Activated CD4-positive, alpha-beta memory T cell treated with anti-CD3 and anti-CD28 coated beads for 36 hours (primary cell): ENCODE results near the gene SLC2A4. TPM values are rescaled to one million over a fixed set of nuclear protein-coding genes. Genes with fewer than 3 reads are reported as not detected.
"Not testable (repeated sequence)": the region's sequence is repeated elsewhere in the genome, so short reads cannot be mapped to it uniquely, and the experiment has no call there.

Experiments
- CTCF ChIA-PET: fragments of 350-600 bp; sonication (Branson Sonifier 250); formaldehyde crosslinking; loops from one replicate; lab custom pipeline; 2021; ENCODE audit warnings: antibody characterized with exemption, inconsistent platforms; lab: Charles Lee
- POLR2A ChIA-PET: fragments of 350-600 bp; sonication (Branson Sonifier 250); formaldehyde crosslinking; loops from one replicate; lab custom pipeline; 2021; ENCODE audit warnings: antibody characterized with exemption; lab: Charles Lee
- DNase-seq: peaks from one replicate; pipeline ENCODE4 v3.0.0-alpha.2; 2020
- H3K27ac Mint-ChIP-seq: one replicate; pipeline ENCODE4 v1.8.0; 2021; ENCODE audit warnings: mixed read lengths
- H3K27me3 Mint-ChIP-seq: one replicate; pipeline ENCODE4 v1.8.0; 2021; ENCODE audit warnings: mixed read lengths
- H3K36me3 Mint-ChIP-seq: one replicate; pipeline ENCODE4 v1.8.0; 2021; ENCODE audit warnings: mixed read lengths
- H3K4me1 Mint-ChIP-seq: one replicate; pipeline ENCODE4 v1.8.0; 2021; ENCODE audit warnings: low read depth, mixed read lengths
- H3K4me3 Mint-ChIP-seq: one replicate; pipeline ENCODE4 v1.8.0; 2021; ENCODE audit warnings: mild to moderate bottlenecking, mixed read lengths
- H3K9me3 Mint-ChIP-seq: one replicate; pipeline ENCODE4 v1.8.0; 2021; ENCODE audit warnings: mixed read lengths
- intact Hi-C: fragments of 100-400 bp; cut with micrococcal nuclease; formaldehyde crosslinking; loops from one replicate; pipeline ENCODE4 v1.15.1; 2023
- total RNA-seq, 2 experiments: library from RNA; stranded (reverse); gene quantifications; one replicate each; pipeline ENCODE4 v1.2.3, GENCODE V29; 2021

Gene SLC2A4
- total RNA-seq, 2 experiments from 2014 or later: 0.15 to 0.19 TPM

GRCh38 chr17:7238420-7239090 lies 43.0 kb upstream of the SLC2A4 start:
- peaks cover 4% of the 10 kb centered on the region for H3K27me3 Mint-ChIP-seq
- peak overlapping the region; percentile 94 for H3K4me3 Mint-ChIP-seq
- POLR2A ChIA-PET: interaction anchor here (1.0 to 2.6 kb wide), 8 partner anchors 11 to 449 kb away, joined by 3 to 11 read pairs (median 3); partner anchors contain the start of genes DLG4, ELP5, SLC16A13 and TP53
- CTCF ChIA-PET: interaction anchor here (0.7 to 4.4 kb wide), 7 partner anchors 11 to 322 kb away, joined by 3 to 34 read pairs (median 4); partner anchors contain the start of genes ACADVL and DLG4
- H3K4me1 Mint-ChIP-seq: peaks cover 62% of the 10 kb centered on the region
- no peaks in the 10 kb centered on the region for H3K9me3 Mint-ChIP-seq
- H3K36me3 Mint-ChIP-seq: peaks cover 32% of the 10 kb centered on the region
- H3K27ac Mint-ChIP-seq: peak overlapping the region; percentile 97
- DNase-seq: peak; percentile 40
- intact Hi-C loops: loop anchor here (1.0 kb wide), 4 partner anchors 14 to 245 kb away; partner anchors contain the start of genes EIF5A and ELP5

- H3K4me3 Mint-ChIP-seq: peak within 1 kb of the TSS; percentile 94
- CTCF ChIA-PET: interaction anchor here (0.9 to 4.4 kb wide), 5 partner anchors 10 to 321 kb away, joined by 3 to 34 read pairs (median 5); partner anchors contain the start of genes ACADVL and DLG4
Observed at GRCh38 chr17:7239091-7240027, 42.2 kb upstream of the SLC2A4 start, which contains the start of gene PHF23. PHF23 (minus strand) TSS chr17:7239457; CDS start chr17:7239279, 178 bp downstream.

GRCh38 chr17:7240375-7240774 lies 41.1 kb upstream of the SLC2A4 start:
- Mint-ChIP-seq H3K27me3 (peaks cover 3% of the 10 kb centered on the region), H3K27ac (peak overlapping the region; percentile 97), H3K4me3 (peak overlapping the region; percentile 94), H3K4me1 (peaks cover 53% of the 10 kb centered on the region), H3K9me3 (no peaks in the 10 kb centered on the region), H3K36me3 (peaks cover 30% of the 10 kb centered on the region)
- CTCF ChIA-PET: interaction anchor here (1.7 to 4.4 kb wide), 2 partner anchors 20 to 41 kb away, joined by 3 to 34 read pairs; partner anchors contain the start of genes ACADVL, DLG4 and SLC2A4
- intact Hi-C loops: loop anchor here (5.0 kb wide), 1 partner anchor 602 kb away; no protein-coding TSS in a partner anchor
- POLR2A ChIA-PET: interaction anchor here (1.3 to 3.6 kb wide), 2 partner anchors 9 to 21 kb away, joined by 3 to 19 read pairs; partner anchors contain the start of genes ACADVL and DLG4
- no peak for DNase-seq

More at GRCh38 chr17:7239091-7240027, 42.2 kb upstream of the SLC2A4 start, which contains the start of gene PHF23:
- Mint-ChIP-seq H3K36me3 (peaks cover 34% of the 10 kb centered on the region), H3K4me1 (peaks cover 59% of the 10 kb centered on the region), H3K27me3 (peaks cover 4% of the 10 kb centered on the region), H3K27ac (peak within 1 kb of the TSS; percentile 97), H3K9me3 (no peaks in the 10 kb centered on the region)
- peak; percentile 99 for DNase-seq
- POLR2A ChIA-PET: interaction anchor here (1.0 to 2.6 kb wide), 8 partner anchors 10 to 448 kb away, joined by 3 to 11 read pairs (median 3); partner anchors contain the start of genes DLG4, ELP5, SLC16A13 and TP53
- intact Hi-C loops: loop anchor here (1.0 to 5.0 kb wide), 5 partner anchors 13 to 603 kb away; partner anchors contain the start of genes EIF5A and ELP5

DNA sequence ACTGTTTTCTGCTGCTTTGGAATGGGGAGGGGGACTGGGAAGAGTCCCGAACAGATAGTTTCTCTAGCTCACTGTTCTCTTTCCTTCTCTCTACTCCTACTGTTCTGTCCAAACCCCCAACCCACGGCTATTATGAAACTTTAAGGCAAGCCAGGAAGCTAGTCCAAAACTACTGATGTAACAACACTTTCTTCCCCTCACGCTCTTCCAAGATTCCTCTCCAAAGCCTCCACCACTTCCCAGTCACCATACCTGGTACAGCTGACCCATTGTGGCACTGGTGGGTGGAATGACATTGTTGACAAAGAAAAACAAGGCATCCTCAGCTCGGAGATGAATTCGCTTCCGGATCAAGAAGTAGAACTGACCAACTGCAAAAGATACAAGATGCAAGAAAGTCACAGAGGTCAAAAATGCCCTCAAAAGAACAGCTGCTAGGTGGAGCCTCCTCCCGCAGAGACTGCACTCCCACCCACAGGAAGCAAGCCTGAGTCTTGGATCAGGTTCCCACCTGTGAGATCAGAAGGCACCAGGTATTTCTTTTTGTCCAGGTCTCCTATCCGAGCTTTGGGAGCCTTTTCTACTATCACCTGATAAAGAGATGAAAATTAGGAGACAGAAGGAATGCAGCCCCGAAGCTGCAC lies 40.3 kb upstream of the SLC2A4 start:
- no peak for DNase-seq
- Mint-ChIP-seq H3K4me3 (peak overlapping the region; percentile 98), H3K27me3 (peaks cover 3% of the 10 kb centered on the region), H3K27ac (peak overlapping the region; percentile 97), H3K36me3 (peaks cover 32% of the 10 kb centered on the region), H3K9me3 (no peaks in the 10 kb centered on the region), H3K4me1 (peaks cover 45% of the 10 kb centered on the region)
- ChIA-PET CTCF (interaction anchor here (0.9 to 3.2 kb wide), 5 partner anchors 10 to 55 kb away, joined by 3 to 19 read pairs (median 4); partner anchors contain the start of genes ACADVL, CTDNEP1, DLG4 and SLC2A4), POLR2A (interaction anchor here (0.8 to 3.6 kb wide), 3 partner anchors 9 to 96 kb away, joined by 3 to 19 read pairs (median 4); partner anchors contain the start of genes ACADVL and DLG4)
- intact Hi-C loops: loop anchor here (5.0 kb wide), 1 partner anchor 601 kb away; no protein-coding TSS in a partner anchor

GRCh38 chr17:7241783-7242716 lies 39.5 kb upstream of the SLC2A4 start, which contains the start of gene GABARAP:
GABARAP (minus strand) TSS chr17:7242449; CDS start chr17:7242330, 119 bp downstream.
- CTCF ChIA-PET: interaction anchor here (0.9 to 3.2 kb wide), 9 partner anchors 8 to 196 kb away, joined by 3 to 19 read pairs (median 4); partner anchors contain the start of genes ACADVL, CTDNEP1, DLG4 and DVL2
- Mint-ChIP-seq H3K27ac (peak within 1 kb of the TSS; percentile 97), H3K4me1 (peaks cover 38% of the 10 kb centered on the region), H3K4me3 (peak within 1 kb of the TSS; percentile 98), H3K36me3 (peaks cover 30% of the 10 kb centered on the region), H3K27me3 (peaks cover 3% of the 10 kb centered on the region), H3K9me3 (no peaks in the 10 kb centered on the region)
- intact Hi-C loops: loop anchor here (5.0 kb wide), 1 partner anchor 600 kb away; no protein-coding TSS in a partner anchor
- DNase-seq: peak; percentile 96
- POLR2A ChIA-PET: interaction anchor here (0.7 to 3.6 kb wide), 5 partner anchors 8 to 95 kb away, joined by 3 to 19 read pairs (median 4); partner anchors contain the start of genes ACADVL, CTDNEP1, DLG4 and DVL2

- peaks cover 34% of the 10 kb centered on the region for H3K4me1 Mint-ChIP-seq
- peaks cover 29% of the 10 kb centered on the region for H3K36me3 Mint-ChIP-seq
- H3K4me3 Mint-ChIP-seq: peak overlapping the region; percentile 98
- POLR2A ChIA-PET: interaction anchor here (0.7 to 3.6 kb wide), 3 partner anchors 9 to 23 kb away, joined by 3 to 19 read pairs (median 4); partner anchors contain the start of genes ACADVL, CTDNEP1, DLG4 and DVL2
- intact Hi-C loops: loop anchor here (5.0 kb wide), 1 partner anchor 599 kb away; no protein-coding TSS in a partner anchor
- CTCF ChIA-PET: interaction anchor here (0.9 to 3.2 kb wide), 5 partner anchors 8 to 197 kb away, joined by 4 to 19 read pairs (median 8); partner anchors contain the start of genes ACADVL, CTDNEP1, DLG4 and DVL2
- peak overlapping the region; percentile 97 for H3K27ac Mint-ChIP-seq
- peak; percentile 94 for DNase-seq
- H3K9me3 Mint-ChIP-seq: no peaks in the 10 kb centered on the region
- H3K27me3 Mint-ChIP-seq: peaks cover 3% of the 10 kb centered on the region
Observed at GRCh38 chr17:7242717-7243452, 38.6 kb upstream of the SLC2A4 start.

GRCh38 chr17:7243453-7243729 lies 38.1 kb upstream of the SLC2A4 start:
- H3K27me3 Mint-ChIP-seq: peaks cover 3% of the 10 kb centered on the region
- DNase-seq: no peak
- H3K9me3 Mint-ChIP-seq: no peaks in the 10 kb centered on the region
- POLR2A ChIA-PET: interaction anchor here (1.2 to 3.6 kb wide), 2 partner anchors 24 to 66 kb away, joined by 3 to 19 read pairs; partner anchors contain the start of genes ACADVL and DLG4
- H3K27ac Mint-ChIP-seq: peak overlapping the region; percentile 85
- CTCF ChIA-PET: interaction anchor here (2.4 to 3.2 kb wide), 2 partner anchors 23 to 53 kb away, joined by 8 to 19 read pairs; partner anchors contain the start of genes ACADVL and DLG4
- peaks cover 29% of the 10 kb centered on the region for H3K36me3 Mint-ChIP-seq
- peak overlapping the region; percentile 98 for H3K4me3 Mint-ChIP-seq
- H3K4me1 Mint-ChIP-seq: peaks cover 34% of the 10 kb centered on the region
- intact Hi-C loops: loop anchor here (5.0 kb wide), 1 partner anchor 599 kb away; no protein-coding TSS in a partner anchor

GRCh38 chr17:7243838-7244237 lies 37.7 kb upstream of the SLC2A4 start:
- H3K27me3 Mint-ChIP-seq, DNase-seq, H3K9me3 Mint-ChIP-seq, H3K4me3 Mint-ChIP-seq: not testable (repeated sequence)
- intact Hi-C loops: loop anchor here (5.0 kb wide), 1 partner anchor 598 kb away; no protein-coding TSS in a partner anchor
- H3K4me1 Mint-ChIP-seq: peaks cover 38% of the 10 kb centered on the region
- H3K27ac Mint-ChIP-seq: peak overlapping the region; percentile 45
- ChIA-PET CTCF (interaction anchor here (2.4 to 3.2 kb wide), 2 partner anchors 24 to 52 kb away, joined by 8 to 19 read pairs; partner anchors contain the start of genes ACADVL and DLG4), POLR2A (interaction anchor here (1.2 to 3.6 kb wide), 2 partner anchors 24 to 65 kb away, joined by 3 to 19 read pairs; partner anchors contain the start of genes ACADVL and DLG4)
- peaks cover 29% of the 10 kb centered on the region for H3K36me3 Mint-ChIP-seq

DNA sequence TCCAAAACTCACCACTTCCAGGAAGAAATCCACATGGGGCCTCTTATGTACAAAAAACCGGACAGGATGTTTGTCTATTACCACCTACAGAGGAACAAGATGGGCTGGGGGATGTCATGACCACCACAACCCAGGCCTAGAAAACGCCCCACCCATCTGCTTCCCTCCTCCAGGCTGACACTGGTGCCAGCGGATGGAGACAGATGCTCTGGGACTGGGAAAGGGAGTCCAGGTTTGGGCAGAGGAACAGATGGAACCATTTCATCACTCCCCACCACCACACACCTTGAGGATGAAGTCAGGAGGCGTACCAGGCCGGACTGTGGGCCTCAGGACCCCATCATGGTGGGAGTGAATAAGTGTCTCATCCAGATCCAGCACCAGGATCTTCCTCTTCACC lies 34.7 kb upstream of the SLC2A4 start:
- POLR2A ChIA-PET: no interaction called here
- peaks cover 24% of the 10 kb centered on the region for H3K36me3 Mint-ChIP-seq
- intact Hi-C loops: no loop called here

More for the DNA sequence above, 34.7 kb upstream of the SLC2A4 start:
- no peak overlapping the region for H3K4me3 Mint-ChIP-seq
- peaks cover 37% of the 10 kb centered on the region for H3K4me1 Mint-ChIP-seq
- no peak for DNase-seq
- peak overlapping the region; percentile 26 for H3K27ac Mint-ChIP-seq
- peaks cover 3% of the 10 kb centered on the region for H3K27me3 Mint-ChIP-seq
- no peaks in the 10 kb centered on the region for H3K9me3 Mint-ChIP-seq
- CTCF ChIA-PET: interaction anchor here (1.3 kb wide), 1 partner anchor 26 kb away, joined by 5 read pairs; no protein-coding TSS in a partner anchor
